Stimulated activated CD4-positive, alpha-beta T cell treated with anti-CD3 and anti-CD28 coated beads, Interleukin-1b, Interleukin-23, amount 100 ng/mL, for 24 hours (primary cell): ENCODE data around the gene POLK.
"Not testable (repeated sequence)": the region's sequence is repeated elsewhere in the genome, so short reads cannot be mapped to it uniquely, and the experiment has no call there.

Source experiments
- DNase-seq, 4 experiments: peaks; one replicate each; pipeline ENCODE4 v3.0.0-alpha.2; 2020; ENCODE audit warnings: low read depth in 4 of 4, low spot score in 1 of 4

The POLK gene

GRCh38 chr5:75511435-75512382 is at the start of gene POLK, which contains the start of gene CERT1:
POLK (plus strand) TSS chr5:75511891.
CERT1 (minus strand) TSS chr5:75511629; CDS start chr5:75511207, 422 bp downstream.
- DNase-seq = peak; percentile 79 to 97 (median 89)

DNA sequence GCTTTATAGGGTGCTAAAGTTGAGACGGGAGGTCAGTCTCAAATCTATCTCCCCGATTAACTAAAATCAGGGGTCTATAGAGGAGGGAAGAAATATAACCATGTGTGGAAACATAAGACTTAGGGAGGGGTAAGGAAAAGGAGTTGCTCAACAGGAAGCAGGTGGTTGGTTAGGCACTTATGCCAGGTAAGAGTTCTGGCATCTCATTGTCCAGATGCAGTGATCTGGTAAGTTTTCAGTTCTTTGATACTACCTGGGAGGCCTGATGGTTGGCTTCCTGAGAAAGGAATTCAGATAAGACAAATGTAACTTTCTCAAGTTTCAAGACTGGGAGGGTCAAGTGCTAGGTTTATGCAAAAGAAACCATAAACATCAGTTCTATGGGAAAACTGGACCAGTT is 48.0 kb upstream of the POLK start:
- DNase-seq = no peak

- no peak for DNase-seq
Observed at GRCh38 chr5:75465480-75465879, 46.2 kb upstream of the POLK start.

DNA sequence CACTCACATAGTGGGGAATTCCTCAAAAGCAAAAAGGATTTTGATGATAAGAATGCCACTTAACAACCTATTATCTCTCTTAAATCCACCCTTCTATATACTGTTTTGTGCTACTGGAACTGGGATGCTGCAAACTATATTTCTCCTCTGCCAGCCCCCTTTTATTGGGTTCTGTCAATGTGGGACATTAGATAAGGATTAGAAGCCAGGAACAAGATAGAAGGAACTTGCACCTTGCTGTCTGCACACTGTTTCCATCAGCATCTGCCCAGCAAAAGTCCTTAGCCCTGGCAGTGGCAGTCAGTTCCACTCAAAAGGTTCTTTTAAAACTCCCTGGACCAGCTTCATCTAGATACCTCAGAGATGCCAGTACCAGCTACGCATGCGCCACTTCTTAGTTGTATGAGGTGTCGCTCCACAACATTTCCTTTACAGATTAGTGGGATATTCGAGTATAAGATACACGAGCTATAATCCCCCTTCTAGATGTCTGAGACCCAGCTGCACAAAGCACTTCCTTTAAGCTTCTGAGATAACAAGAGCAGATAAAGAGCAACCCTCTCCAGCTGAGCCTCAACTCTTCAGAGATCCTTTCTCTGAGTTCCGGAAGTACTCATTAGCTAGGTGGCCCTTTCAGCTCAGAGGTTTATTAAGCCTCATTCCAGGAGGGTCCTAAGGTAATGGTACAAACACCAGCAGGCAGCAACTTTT is 45.5 kb upstream of the POLK start:
- DNase-seq = no peak

DNA sequence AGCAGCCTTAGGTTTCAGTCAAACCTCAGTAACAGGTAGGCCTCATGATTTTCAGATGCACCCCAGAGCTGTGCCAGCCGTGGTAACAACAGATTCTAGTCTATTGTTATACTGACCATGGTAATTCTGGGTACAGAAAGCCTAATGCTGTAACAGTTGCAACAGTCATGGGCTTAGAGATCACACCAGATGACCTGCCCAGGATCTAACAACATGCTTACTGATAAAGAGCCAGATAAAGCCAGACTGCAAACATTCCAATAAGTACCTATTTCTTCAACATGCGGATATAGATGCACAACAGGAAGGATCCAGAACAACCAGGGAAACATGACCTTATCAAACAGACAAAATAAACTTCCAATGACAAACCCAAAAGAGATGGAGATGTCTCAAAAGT is 43.1 kb upstream of the POLK start:
- DNase-seq = no peak

- no peak for DNase-seq
Observed at GRCh38 chr5:75469017-75469416, 42.7 kb upstream of the POLK start.

GRCh38 chr5:75471193-75471592 is 40.5 kb upstream of the POLK start:
- no peak for DNase-seq

- no peak for DNase-seq
Observed at GRCh38 chr5:75472973-75473372, 38.7 kb upstream of the POLK start.

- no peak for DNase-seq
Observed at GRCh38 chr5:75473463-75473862, 38.2 kb upstream of the POLK start.

GRCh38 chr5:75475364-75475763 is 36.3 kb upstream of the POLK start:
- DNase-seq = no peak

DNA sequence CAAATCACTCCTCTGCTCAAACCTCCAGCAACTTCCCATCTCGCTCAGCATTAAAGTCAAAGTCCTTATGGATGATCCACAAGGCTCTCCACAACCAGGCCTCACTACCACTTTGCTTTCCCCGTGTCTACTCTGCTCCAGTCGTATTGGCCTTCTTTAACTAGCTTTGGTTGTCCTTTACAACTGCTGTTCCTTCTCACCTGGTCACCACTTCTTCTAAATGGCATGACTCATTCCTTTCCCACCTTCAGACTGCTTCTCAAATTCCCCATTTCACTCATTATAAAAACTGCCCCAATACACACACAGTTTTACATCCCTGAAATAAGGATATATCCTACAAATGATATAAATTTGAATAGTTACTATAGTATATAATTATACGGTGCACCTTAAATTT is 30.7 kb upstream of the POLK start:
- DNase-seq = no peak

GRCh38 chr5:75482482-75482881 is 29.2 kb upstream of the POLK start:
- no peak for DNase-seq

GRCh38 chr5:75484605-75485004 is 27.1 kb upstream of the POLK start:
- no peak for DNase-seq

DNA sequence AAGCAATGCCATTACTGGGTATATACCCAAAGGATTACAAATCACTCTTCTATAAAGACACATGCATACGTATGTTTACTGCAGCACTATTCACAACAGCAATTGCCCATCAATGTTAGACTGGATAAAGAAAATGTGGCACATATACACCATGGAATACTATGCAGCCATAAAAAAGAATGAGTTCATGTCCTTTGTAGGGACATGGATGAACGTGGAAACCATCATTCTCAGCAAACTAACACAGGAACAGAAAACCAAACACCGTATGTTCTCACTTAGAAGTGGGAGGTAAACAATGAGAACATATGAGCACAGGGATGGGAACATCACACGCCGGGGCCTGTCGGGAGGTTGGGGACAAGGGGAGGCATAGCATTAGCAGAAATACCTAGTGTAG is 21.8 kb upstream of the POLK start:
- not testable (repeated sequence) for DNase-seq

GRCh38 chr5:75491621-75492020 is 20.1 kb upstream of the POLK start:
- DNase-seq = no peak

GRCh38 chr5:75496026-75496425 is 15.7 kb upstream of the POLK start:
- DNase-seq = no peak

DNA sequence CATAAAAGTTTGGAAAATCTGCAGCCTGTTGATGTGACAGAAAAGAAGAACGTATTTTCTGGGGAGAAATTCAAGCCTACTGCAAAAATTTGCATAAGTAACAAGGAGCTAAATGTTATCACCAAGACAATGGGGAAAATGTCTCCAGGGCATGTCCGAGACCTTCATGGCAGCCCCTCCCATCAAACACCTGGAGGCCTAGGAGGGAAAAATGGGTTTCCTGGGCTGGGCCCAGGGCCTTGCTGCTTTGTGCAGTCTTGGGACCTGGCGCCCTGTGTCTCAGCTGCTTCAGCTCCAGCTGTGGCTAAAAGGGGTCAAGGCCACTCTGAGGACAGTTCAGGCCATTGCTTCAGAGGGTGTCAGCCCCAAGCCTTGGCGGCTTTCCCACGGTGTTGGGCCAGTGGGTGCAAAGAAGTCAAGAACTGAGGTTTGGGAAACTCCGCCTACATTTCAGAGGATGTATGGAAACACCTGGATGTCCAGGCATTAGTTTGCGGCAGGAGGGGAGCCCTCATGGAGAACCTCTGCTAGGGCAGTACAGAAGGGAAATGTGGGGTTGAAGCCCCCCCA is 13.4 kb upstream of the POLK start:
- no peak for DNase-seq

GRCh38 chr5:75498875-75499274 is 12.8 kb upstream of the POLK start:
- DNase-seq = not testable (repeated sequence)

DNA sequence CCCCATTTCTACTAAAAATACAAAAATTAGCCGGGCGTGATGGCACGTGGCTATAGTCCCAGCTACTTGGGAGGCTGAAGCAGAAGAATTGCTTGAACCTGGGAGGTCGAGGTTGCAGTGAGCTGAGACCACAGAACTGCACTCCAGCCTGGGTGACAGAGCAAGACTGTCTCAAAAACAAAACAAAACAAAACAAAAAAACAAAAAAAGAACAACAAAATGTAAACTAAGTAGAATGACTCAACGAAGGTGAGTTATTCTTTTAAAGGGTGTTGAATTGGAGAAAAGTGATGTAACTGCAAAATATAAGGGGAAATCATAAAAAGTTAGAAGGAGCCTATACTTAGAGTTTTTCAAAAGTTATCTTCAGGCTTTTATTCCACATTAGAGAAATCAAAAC is 6.6 kb upstream of the POLK start:
- not testable (repeated sequence) for DNase-seq

DNA sequence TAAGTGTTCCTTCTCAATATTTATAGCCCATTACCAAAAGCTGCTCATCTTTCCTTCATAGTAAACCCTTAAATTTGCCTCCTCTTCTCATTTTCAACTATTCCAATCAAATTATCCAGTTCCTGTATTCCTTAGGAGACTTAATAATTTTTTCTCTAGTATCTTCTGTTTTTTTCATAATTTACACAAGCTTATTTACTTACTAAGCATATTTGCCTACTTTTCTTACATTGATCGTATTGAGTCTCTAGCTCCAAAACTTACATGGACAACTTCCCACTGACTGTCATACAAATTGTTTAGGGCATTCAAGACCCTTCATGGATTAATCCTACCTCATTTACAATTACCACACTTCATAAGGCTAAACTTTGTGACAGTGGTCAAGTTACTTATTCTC is 3.9 kb upstream of the POLK start:
- no peak for DNase-seq

DNA sequence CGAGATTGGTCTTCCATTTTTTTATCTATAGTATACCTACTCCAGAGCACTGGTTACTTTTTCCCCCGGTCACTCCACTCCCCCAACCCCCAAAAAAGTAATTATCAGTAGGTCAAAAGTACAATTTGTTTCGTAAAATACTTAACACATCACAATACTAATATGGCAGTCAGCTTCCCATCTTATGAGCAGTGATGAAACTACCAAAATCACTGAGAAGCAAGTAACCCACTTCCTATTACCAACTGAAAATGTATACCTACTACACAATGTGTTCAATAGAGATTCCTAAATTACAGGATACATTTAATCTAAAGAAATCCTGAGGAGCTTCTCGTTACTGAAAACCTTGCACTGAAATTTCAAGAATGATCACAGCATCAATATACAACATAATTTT is 2.1 kb upstream of the POLK start:
- no peak for DNase-seq

- no peak for DNase-seq
Observed at GRCh38 chr5:75509956-75510355, 1.7 kb upstream of the POLK start.
